OCI-LY1 (cell line): Measurements from ENCODE around the gene RNF17.

Source experiments
- EZH2 ChIP-seq: fragments of 200-600 bp; sonication (generic), shearing (Covaris generic); IDR thresholded peaks from 2 replicates; pipeline ENCODE4 v1.8.0; 2017; ENCODE audit warnings: borderline replicate concordance, mixed run types, mild to moderate bottlenecking, antibody characterized with exemption, low read length, moderate library complexity, mixed read lengths
- TF ChIP-seq, protein P1 (sequence below): fragments of 200-600 bp; sonication (generic), shearing (Covaris generic); IDR thresholded peaks from 2 replicates; pipeline ENCODE4 v1.5.1; 2017; ENCODE audit warnings: mild to moderate bottlenecking, antibody characterized with exemption, low read length, moderate library complexity, mixed read lengths

DNA sequence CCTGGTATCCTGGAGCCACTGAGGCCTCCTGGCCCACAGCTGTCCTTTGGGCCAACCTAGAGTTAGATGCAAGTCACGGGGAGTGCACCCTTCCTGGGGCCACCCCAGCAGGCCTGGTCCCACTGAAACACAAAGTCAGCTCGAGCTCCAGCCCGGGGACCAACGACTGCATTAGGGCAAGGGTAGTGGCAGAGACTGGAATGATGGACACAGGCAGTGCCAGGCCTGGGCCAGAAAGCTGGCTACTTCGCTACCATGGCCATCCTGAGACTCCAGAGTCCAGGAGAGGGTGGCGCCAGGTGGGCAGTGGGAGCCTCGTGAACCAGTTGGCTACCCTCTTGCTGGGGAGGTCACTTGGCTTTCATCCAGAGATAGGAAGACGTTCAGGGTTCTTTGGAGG lies 22.2 kb upstream of the RNF17 start:
- TF ChIP-seq, protein P1, sequence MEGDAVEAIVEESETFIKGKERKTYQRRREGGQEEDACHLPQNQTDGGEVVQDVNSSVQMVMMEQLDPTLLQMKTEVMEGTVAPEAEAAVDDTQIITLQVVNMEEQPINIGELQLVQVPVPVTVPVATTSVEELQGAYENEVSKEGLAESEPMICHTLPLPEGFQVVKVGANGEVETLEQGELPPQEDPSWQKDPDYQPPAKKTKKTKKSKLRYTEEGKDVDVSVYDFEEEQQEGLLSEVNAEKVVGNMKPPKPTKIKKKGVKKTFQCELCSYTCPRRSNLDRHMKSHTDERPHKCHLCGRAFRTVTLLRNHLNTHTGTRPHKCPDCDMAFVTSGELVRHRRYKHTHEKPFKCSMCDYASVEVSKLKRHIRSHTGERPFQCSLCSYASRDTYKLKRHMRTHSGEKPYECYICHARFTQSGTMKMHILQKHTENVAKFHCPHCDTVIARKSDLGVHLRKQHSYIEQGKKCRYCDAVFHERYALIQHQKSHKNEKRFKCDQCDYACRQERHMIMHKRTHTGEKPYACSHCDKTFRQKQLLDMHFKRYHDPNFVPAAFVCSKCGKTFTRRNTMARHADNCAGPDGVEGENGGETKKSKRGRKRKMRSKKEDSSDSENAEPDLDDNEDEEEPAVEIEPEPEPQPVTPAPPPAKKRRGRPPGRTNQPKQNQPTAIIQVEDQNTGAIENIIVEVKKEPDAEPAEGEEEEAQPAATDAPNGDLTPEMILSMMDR: no peak
- TF ChIP-seq EZH2: no peak
